ENCODE data around the gene HIRA.
"Not testable (repeated sequence)": the region's sequence is repeated elsewhere in the genome, so short reads cannot be mapped to it uniquely, and the experiment has no call there.

Gene HIRA

DNA sequence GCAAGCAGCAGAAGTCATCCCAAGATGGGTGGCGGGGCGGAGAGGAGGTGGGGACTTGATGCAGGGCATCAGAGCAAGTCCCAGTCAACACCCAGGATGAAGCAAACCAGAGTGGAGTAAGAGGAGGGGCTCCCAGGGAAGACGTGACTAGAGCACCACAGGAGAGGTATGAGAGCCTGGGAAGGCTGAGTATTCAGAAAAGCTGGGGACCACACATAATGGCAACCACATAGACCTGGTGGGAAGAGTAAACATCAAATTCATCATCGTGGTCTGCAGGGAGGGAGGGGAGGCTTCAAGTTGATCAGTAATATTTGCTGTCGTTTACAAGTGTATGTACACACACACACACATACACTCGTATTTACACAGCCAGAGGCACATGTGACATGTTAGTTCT lies 79.3 kb downstream of the HIRA start:
- no peak for DNase-seq

DNA sequence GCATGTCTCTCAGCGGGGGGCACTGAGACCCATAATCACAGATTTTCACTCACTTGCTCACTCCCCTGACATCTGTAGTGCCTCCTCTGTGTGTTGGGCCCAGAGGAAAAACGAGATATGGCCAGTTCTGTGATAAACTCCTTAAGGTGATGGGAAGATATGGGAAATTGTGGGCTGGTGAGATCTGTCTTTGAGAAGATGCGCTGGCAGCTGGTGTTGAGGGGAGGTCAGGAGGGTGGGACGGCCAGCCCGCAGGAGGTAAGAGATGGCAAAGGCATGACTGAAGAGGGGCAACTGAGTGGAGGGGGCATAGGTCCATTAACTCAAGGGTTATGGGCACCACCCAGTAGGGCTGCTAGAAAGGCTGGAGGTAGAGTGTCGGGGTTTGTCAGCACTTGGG lies 79.9 kb downstream of the HIRA start:
- DNase-seq: no peak

DNA sequence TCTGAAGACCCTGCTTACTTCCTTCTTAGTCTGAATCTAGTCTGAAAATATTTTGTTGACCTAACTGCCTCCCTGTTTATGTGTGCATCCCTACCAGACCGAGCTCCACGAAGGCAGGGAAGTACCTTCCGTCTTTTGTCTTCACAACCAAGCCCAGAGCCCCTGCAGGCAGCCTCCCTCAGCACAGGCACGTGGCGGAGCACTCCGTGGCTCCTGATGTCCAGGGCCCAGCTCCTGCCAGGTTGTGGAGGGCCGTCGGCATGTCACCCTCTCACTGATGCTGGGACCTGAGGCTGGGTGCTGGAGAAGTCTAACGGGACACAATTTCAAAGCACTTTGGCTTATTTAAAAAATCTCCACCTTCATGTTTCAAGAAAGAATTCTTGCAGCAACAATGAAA lies 80.6 kb downstream of the HIRA start:
- DNase-seq: no peak

DNA sequence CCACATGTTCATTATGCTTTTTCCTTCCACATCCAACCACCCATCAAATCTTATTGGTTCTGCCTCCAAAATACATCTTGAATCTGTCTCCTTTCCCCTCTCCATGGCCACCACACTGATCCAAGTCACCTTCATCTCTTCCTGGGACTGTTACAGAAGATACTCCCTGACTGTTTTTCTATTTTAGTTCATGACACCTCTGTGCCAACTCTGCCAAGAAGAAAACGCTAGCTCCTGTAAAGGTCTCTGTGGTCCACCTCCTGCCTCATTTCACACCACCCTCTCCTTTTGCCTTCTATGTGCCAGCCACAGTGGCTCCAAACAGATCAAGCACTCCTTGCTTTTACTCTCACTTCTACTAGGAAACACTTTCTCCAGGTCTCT lies 81.1 kb downstream of the HIRA start:
- DNase-seq: no peak

DNA sequence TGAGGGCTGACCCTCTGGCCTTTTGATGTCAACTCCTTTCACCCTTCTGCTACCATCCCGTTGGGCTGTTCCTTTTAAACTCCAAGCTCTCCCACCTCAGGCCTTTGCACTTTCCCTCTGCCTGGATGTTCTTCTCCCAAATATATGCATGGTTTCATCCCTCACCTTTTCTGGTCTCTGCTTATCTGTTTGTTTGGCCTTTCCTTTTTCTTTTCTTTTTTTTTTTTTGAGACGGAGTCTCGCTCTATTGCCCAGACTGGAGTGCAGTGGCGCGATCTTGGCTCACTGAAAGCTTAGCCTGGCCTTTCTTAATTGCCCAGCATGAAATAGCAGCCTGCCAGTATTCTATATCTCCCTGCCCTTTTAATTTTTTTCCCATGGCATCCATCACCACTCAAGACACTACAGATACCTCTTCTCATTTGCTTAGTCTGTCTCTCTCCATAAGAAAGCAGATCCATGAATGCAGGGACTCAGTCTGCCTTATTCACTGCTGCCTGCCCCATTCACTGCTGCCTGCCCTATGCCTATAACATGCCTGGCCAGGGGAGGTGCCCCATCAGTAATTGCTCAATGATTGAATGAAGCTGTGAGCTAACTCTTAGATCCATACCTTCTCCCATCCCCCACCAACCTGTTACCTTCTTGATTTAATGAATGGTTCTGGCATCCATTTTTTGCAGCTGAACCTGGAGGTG lies 81.6 kb downstream of the HIRA start:
- no peak for DNase-seq

DNA sequence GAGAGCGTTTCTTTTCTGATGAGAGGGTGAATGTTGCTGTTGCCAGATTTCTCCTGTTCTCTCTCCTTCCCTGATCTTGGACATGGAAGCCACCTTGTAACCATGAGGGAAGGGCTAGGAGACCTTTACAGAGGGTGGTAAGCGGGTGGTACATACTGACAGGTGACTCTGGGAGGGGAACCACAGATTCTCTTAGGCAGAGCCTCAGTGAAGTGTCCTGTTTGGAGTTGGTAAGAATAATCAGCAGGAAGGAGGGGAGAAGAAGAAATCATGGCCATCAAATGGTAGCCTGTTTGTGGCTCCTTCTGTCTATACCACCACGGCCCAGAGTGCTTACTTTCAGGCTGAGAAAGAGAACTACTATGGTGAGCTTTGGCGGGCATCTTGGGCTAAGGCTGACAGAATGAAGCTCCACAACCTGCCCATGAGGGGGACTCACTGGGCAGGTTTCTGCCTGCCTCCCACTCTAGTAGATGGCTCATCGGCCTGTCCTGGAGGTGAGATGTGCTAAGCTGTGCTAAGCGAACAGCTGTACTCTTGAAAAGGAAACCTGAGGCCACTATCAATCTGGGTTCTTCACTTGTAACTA lies 84.8 kb downstream of the HIRA start:
- DNase-seq: no peak

DNA sequence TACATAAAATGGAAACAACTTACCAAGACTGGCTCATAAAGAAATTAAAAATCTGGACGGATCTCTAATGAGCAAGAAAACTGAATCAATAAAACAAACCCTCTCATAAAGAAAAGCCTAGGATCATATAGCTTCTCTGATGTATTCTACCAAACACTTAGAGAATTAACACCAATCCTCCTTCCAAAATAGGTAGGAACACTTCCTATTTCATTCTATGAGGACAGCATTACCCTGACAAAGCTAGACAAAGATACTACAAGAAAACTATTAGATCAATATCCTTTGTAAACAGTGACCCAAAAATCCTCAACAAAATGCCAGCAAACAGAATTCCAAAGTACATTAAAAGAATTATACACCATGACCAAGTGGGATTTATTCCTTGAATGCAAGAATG lies 87.1 kb downstream of the HIRA start:
- DNase-seq: no peak

DNA sequence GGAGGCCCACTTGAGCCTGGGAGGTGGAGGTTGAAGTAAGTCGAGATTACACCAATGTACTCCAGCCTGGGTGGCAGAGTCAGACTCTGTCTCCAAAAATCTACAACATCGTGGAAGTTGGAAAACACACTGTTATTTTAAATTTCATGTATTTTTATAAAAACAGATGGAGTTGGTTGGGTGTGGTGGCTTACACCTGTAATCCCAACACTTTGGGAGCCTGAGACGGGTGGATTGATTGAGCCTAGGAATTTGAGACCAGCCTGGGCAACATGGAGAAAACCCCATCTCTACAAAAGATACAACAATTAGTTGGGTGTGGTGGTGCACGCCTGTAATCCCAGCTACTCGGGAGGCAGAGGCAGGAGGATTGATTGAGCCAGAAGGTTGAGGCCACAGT lies 88.1 kb downstream of the HIRA start:
- no peak for DNase-seq

DNA sequence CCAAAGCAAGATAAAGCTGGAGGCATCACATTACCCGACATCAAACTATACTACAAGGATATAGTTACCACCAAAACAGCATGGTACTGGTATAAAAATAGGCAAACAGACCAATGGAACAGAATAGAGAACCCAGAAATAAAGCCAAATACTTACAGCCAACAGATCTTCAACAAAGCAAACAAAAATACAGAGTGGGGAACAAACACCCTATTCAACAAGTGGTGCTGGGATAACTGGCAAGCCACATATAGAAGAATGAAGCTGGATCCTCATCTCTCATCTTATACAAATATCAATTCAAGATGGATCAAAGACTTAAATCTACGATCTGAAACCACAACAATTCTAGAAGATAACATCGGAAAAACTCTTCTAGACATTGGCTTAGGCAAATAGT lies 90.0 kb downstream of the HIRA start:
- no peak for DNase-seq

DNA sequence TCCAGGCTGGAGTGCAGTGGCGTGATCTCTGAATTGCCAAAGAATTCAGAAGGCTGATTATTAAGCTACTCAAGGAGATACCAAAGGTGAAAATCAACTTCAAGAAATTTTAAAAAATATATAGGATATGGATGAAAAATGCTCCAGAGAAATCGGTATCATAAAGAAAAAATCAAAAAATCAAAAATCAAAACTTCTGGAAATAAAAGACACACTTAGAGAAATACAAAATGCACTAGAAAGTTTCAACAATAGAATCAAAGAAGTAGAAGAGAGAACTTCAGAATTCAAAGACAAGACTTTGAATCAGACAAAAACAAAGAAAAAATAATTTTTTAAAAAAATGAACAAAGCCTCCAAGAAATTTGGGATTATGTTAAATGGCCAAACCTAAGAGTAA lies 94.4 kb downstream of the HIRA start:
- no peak for DNase-seq

DNA sequence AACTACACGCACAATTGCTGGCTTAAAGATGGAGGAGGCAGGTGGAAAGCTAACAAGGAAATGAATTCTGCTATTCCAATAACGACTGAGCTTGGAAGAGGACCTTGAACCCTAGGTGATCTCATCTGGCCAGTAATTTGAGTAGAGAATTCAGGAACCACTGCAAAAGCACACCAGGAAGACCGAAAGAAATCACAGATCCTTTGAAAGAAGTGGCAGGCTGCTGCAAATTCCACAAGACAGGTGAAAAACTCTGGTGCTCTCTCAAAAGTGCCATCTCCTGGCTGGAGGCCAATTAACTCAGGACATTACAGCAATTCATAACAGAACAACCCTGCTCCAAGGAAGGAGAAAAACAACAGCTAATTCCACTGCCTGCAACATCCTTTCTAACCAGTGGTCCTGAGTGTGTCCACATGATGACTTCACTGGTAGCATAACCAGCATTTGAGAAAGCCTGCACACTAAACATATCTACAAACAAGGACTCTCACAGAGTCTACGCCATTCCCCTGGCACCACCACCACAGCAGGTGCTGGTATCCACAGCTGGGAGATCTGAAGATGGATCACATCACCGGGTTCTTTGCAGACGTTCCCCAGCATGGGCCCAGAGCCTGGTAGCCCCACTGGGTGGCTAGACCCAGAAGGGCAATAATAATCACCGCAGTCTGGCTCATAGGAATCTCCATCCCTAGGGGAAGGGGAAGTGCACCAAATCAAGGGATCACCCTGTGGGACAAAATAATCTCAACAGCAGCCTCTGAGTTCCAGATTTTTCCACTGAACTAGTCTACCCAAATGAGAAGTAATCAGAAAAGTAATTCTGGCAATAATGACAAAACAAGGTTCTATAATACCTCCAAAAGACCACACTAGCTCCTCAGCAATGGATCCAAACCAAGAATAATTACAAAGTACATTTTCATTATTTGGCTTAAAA lies 95.1 kb downstream of the HIRA start:
- DNase-seq: no peak

DNA sequence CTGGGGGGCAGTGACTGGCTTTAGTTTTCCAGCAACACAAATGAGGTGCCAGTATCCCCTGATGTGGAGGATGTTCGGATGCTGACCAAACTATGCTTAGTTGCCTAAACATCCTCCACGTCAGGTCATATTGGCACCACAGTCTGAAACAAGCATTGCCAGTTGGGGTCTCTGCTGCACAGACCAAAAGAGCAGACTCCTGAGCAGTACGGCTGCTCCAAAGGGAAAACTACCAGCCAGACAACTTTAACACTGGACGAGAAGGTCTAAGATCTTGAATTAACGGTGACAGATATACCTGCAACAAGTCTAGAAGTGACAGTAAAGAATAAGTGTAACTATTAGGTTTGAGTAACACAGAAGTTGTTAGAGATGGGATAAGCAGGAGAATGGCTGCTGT lies 99.6 kb downstream of the HIRA start:
- DNase-seq: no peak

DNA sequence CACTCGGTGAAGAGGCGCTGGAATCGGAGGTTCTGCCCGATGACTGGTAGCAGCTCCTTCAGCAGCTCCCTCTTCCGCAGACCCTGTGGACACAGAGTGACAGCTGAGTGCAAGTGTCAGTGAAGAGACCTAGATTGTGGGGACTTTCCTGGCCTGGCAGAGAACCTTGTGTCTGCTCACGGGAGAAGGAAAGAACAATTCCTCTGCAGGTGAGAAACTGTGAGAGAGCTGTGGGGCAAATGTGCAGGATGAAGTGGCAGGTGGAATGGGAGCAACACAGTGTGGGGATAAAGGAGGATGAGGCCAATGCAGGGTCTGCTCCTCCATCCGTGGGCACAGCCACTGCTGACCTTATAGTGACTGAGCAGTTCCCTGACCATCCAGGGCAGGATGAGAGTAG lies 100.1 kb downstream of the HIRA start:
- DNase-seq: no peak

DNA sequence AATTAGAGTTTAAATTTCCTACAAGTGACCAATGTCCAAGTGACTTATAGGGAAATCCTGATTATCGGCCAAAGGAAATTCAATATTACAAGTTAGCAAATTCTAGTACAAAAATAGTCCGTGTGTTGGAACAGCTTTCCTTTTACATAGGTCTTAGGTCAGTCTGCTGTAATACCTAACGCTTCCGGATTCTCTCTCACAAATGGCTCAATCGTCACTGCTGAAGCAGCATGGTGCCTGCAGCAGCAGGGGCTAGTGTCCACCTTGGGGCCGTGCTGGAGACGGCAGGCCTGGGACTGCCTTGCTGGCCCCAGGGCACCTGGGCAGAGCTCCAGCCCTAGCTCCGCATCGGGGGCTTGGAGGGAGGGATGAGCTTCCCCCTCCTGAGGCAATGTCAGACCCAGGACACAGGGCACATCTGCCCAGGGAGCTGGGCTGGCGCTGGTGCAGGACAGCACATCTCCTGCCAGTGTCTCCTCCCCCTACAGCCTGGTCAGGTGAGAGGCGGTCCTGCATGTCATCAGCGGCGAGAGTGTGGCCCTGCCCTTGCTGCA lies 100.6 kb downstream of the HIRA start:
- DNase-seq: no peak

DNA sequence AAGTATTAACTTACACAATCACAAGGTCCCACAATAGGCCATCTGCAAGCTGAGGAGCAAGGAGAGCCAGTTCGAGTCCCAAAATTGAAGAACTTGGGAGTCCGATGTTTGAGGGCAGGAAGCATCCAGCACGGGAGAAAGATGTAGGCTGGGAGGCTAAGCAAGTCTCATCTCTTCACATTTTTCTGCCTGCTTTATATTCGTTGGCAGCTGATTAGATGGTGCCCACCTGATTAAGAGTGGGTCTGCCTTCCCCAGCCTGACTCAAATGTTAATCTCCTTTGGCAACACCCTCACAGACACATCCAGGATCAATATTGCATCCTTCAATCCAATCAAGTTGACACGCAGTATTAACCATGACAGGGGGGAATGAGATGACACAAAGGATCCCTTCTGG lies 101.3 kb downstream of the HIRA start:
- not testable (repeated sequence) for DNase-seq

DNA sequence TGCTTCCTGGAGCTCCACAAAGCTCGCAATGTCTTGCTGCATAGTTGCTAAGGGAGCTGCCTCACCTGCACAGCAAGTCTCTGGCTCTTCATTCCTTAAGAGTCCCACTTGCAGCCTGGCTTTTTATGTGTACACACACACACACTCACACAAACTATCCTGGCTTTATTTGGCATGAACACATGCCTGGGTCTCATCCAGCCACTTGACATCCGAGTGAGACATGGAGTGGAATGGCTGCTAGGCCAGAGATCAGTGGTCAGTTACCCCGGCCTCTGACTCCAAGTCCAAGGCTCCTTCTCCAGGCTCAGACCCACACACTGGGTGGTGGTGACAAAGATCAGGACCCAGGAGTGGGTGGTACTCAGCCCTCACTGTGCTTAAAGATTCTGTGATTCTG lies 102.1 kb downstream of the HIRA start:
- no peak for DNase-seq

DNA sequence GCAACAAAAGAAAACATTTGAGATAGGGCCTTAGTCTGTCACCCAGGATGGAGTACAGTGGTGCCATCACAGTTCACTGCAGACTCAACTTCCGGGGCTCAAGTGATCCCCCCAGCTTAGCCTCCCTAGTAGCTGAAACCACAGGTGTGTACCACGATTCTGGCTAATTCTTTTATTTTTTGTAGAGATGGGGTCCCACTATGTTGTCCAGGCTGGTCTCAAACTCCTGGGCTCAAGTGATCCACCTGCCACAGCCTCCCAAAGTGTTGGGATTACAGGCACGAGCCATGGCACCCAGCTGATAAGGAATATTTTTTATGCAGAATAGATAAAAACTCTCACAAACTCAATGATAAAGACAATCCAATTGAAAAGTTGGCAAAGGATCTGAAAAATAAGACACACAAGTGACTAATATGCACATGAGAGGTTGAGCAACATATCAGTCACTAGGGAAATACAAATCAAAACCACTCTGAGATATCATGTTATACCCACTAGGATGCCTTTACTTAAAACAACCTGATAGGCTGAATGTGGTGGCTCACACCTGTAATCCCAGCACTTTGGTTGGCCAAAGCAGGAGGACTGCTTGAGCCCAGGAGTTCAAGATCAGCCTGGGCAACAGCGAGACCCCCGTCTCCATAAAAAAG lies 106.1 kb downstream of the HIRA start:
- DNase-seq: no peak

DNA sequence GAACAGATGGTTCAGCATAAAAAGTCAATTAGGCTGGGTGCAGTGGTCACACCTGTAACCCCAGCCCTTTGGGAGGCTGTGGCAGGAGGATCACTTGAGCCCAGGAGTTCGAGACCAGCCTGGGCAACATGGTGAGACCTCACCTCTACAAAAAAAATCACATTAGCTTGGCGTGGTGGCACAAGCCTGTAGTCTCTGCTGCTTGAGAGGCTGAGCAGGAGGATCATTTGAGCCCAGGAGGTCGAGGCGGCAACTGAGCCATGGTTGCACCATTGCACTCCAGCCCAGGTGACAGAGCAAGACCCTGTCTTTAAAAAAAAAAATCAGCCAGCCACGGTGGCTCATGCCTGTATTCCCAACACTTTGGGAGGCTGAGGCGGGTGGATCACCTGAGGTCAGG lies 108.1 kb downstream of the HIRA start:
- DNase-seq: not testable (repeated sequence)

DNA sequence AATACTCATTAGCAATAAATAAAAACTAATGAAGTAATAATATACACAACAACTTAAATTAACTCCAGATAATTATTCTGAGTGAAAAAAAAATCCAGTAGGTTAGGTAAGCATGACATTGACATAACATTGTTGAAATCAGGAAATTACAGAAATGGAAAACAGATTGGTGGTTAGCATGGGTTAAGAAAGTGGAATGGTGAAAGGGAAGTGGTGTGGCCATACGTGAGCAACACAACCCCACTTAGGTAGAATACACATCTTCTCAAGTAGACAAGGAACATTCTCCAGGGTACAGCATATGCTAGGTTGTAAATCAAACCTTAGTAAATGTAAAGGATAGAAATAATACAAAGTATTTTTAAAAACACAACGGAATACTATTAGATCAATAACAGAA lies 109.8 kb downstream of the HIRA start:
- DNase-seq: no peak

DNA sequence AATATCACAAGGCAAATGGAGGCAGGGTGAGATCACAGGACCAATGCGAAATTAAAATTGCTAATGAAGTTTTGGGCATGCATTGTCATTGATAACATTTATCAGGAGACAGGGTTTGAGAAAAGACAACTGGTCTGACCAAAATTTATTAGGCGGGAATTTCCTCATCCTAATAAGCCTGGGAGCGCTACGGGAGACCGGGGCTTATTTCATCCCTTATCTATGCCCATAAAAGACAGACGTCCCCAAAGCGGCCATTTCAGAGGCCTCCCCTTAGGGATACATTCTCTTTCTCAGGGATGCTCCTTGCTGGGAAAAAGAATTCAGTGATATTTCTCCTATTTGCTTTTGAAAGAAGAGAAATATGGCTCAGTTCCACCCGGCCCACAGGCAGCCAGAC lies 111.4 kb downstream of the HIRA start:
- DNase-seq: not testable (repeated sequence)

DNA sequence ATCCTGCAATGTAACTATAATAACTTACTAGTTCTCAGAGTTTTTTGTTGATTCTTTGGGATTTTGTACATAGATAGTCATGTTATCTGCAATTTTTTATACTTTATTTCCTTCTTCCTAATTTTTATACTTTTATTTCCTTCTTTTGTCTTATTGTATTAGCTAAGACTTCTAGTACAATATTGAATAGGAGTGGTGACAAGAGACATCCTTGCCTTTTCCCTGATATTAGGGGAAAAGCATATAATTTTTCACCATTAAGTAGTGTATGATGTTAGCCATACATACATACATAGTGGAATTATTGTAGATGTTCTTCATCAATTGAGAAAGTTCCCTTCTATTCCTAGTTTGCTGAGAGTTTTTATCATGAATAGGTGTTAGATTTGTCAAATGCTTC lies 112.3 kb downstream of the HIRA start:
- no peak for DNase-seq

DNA sequence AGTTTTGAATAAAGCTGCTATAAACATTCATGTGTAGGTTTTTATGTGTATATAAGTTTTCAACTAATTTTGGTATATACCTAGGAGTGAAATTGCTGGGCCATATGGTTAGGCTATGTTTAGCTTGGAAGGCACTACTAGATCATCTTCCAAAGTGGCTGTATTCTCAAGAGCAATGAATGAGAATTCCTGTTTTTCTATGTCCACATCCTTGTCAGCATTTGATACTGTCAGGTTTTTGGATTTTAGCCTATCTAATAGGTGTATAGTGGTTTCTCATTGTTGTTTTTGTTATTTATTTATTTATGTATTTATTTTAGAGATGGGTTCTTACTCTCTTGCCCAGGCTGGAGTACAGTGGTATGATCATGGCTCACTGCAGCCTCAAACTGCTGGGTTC lies 113.7 kb downstream of the HIRA start:
- DNase-seq: no peak

DNA sequence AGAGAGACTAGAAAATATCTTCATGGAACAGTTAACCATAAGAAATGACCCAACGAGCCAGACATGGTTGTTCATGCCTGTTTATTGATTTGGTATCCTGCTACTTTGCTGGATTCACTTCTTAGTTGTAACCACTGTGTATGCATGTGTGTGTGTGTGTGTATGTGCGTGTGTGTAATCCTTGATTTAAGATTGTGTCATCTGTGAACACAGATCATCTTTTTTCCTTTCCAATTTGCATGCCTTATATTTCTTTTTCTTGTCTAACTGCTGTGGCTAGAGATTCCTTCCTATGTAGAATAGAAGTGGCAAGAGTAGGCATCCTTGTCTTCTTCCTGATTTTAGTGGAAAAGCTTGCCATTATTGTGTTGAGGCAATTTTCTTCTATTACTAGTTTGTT lies 123.7 kb downstream of the HIRA start:
- no peak for DNase-seq

Data from islet precursor cell (in vitro differentiated cells).